Upper lobe of right lung (tissue), 1 donor: ENCODE results near the gene CFD. TPM values are rescaled to one million over a fixed set of nuclear protein-coding genes. Genes with fewer than 3 reads are reported as not detected.
A peak's percentile ranks its signal among the peaks of the same experiment; 100 is the strongest.
"Not testable (repeated sequence)": the region's sequence is repeated elsewhere in the genome, so short reads cannot be mapped to it uniquely, and the experiment has no call there.

Source experiments
- ATAC-seq: fragments of 200-7000 bp; cut with Tn5 transposase; one replicate; pipeline ENCODE4 v1.9.1; 2020; ENCODE audit warnings: mild to moderate bottlenecking, moderate library complexity
- DNase-seq: peaks from one replicate; pipeline ENCODE4 v3.0.0-alpha.2; 2020
- H3K27ac ChIP-seq: fragments of 200-600 bp; one replicate; pipeline ENCODE4 v1.8.0; 2022
- H3K27me3 ChIP-seq: fragments of 200-600 bp; one replicate; pipeline ENCODE4 v1.8.0; 2022; ENCODE audit warnings: mild to moderate bottlenecking
- H3K36me3 ChIP-seq: fragments of 200-600 bp; one replicate; pipeline ENCODE4 v1.8.0; 2022
- H3K4me1 ChIP-seq: fragments of 200-600 bp; one replicate; pipeline ENCODE4 v1.8.0; 2022
- H3K4me3 ChIP-seq: fragments of 200-600 bp; one replicate; pipeline ENCODE4 v1.8.0; 2022; ENCODE audit warnings: mild to moderate bottlenecking
- H3K9me3 ChIP-seq: fragments of 200-600 bp; one replicate; pipeline ENCODE4 v1.8.0; 2022
- CTCF ChIP-seq: fragments of 200-600 bp; IDR thresholded peaks from one replicate; pipeline ENCODE4 v1.8.0; 2022; ENCODE audit warnings: antibody characterized with exemption
- intact Hi-C: fragments of 100-400 bp; cut with DNase I; formaldehyde crosslinking; loops from one replicate; pipeline ENCODE4 v1.11.0; 2022
- total RNA-seq: library from RNA; stranded (reverse); fragmentation: NEBNext Ultra II Directional; extraction: Animal tissue kit (Norgen Biotek cat#: 25700); gene quantifications from one replicate; pipeline ENCODE4 v1.2.1, GENCODE V29; 2021
- donor health status: DM: no; HTN: yes; CAD: no; lungs with severe emphysema.

The CFD gene
- total RNA-seq, 1 donor from 2014 or later: 153 TPM

- H3K4me1 ChIP-seq: peaks cover 9% of the 10 kb centered on the region
- intact Hi-C loops: no loop called here
- DNase-seq (peak; percentile 61), ATAC-seq (no peak)
- H3K4me3 ChIP-seq: no peak overlapping the region
- H3K36me3 ChIP-seq: peaks cover 29% of the 10 kb centered on the region
- no peaks in the 10 kb centered on the region for H3K9me3 ChIP-seq
- TF ChIP-seq CTCF: no peak
- no peaks in the 10 kb centered on the region for H3K27me3 ChIP-seq
- no peak overlapping the region for H3K27ac ChIP-seq
Measured at GRCh38 chr19:875265-875879, 15.9 kb downstream of the CFD start.

- intact Hi-C loops: no loop called here
- ATAC-seq (no peak), DNase-seq (no peak)
- no peak overlapping the region for H3K4me3 ChIP-seq
- no peak overlapping the region for H3K27ac ChIP-seq
- no peak for TF ChIP-seq CTCF
- peaks cover 35% of the 10 kb centered on the region for H3K36me3 ChIP-seq
- H3K4me1 ChIP-seq: peaks cover 8% of the 10 kb centered on the region
- H3K9me3 ChIP-seq: no peaks in the 10 kb centered on the region
- no peaks in the 10 kb centered on the region for H3K27me3 ChIP-seq
Measured at GRCh38 chr19:876089-876488, 16.6 kb downstream of the CFD start.

GRCh38 chr19:876780-877314, 17.4 kb downstream of the CFD start:
- Histone ChIP-seq H3K36me3 (peaks cover 42% of the 10 kb centered on the region), H3K27me3 (no peaks in the 10 kb centered on the region), H3K27ac (no peak overlapping the region), H3K4me1 (peaks cover 7% of the 10 kb centered on the region), H3K9me3 (no peaks in the 10 kb centered on the region), H3K4me3 (no peak overlapping the region)
- no peak for TF ChIP-seq CTCF
- ATAC-seq (no peak), DNase-seq (no peak)
- intact Hi-C loops: no loop called here

GRCh38 chr19:877992-878660, 18.7 kb downstream of the CFD start:
- H3K4me1 ChIP-seq, H3K27ac ChIP-seq, H3K4me3 ChIP-seq, DNase-seq, H3K9me3 ChIP-seq, ATAC-seq, H3K27me3 ChIP-seq, intact Hi-C loops: not testable (repeated sequence)
- peaks cover 51% of the 10 kb centered on the region for H3K36me3 ChIP-seq

GRCh38 chr19:878751-879561, 19.5 kb downstream of the CFD start:
- H3K9me3 ChIP-seq, H3K27me3 ChIP-seq, H3K4me3 ChIP-seq, ATAC-seq, intact Hi-C loops, H3K4me1 ChIP-seq, H3K27ac ChIP-seq: not testable (repeated sequence)
- peaks cover 55% of the 10 kb centered on the region for H3K36me3 ChIP-seq
- DNase-seq: peak; percentile 67

GRCh38 chr19:879711-880438, 20.4 kb downstream of the CFD start:
- DNase-seq (peak; percentile 66), ATAC-seq (no peak)
- intact Hi-C loops: no loop called here
- no peak overlapping the region for H3K4me3 ChIP-seq
- no peak overlapping the region for H3K27ac ChIP-seq
- H3K9me3 ChIP-seq: no peaks in the 10 kb centered on the region
- no peaks in the 10 kb centered on the region for H3K4me1 ChIP-seq
- no peak for TF ChIP-seq CTCF
- H3K27me3 ChIP-seq: no peaks in the 10 kb centered on the region
- peaks cover 54% of the 10 kb centered on the region for H3K36me3 ChIP-seq
